Measurements from ENCODE around the gene LRRC58.

- TF ChIP-seq EP300 (IDR thresholded peaks at IDR 0.05), result no peak
- TF ChIP-seq CTCF (IDR thresholded peaks at IDR 0.05), result no peak
- TF ChIP-seq POLR2A (IDR thresholded peaks at IDR 0.05), result no peak
These were observed 1.3 kb upstream of the LRRC58 start for GRCh38 chr3:120350401-120350941.

All from upper lobe of left lung (tissue), 4 donors.